Stimulated activated effector memory CD8-positive, alpha-beta T cell treated with anti-CD3 and anti-CD28 coated beads, Interleukin-12 subunit alpha, Interleukin-12 subunit beta, amount 100 ng/mL, for 72 hours (primary cell): ENCODE measurements around the gene CHD9.
"Not testable (repeated sequence)": the region's sequence is repeated elsewhere in the genome, so short reads cannot be mapped to it uniquely, and the experiment has no call there.

ENCODE experiments used
- ATAC-seq: fragments of 150-1000 bp; cut with Tn5 transposase; 2 replicates; pipeline ENCODE4 v1.10.0; 2021
- DNase-seq, 2 donors: peaks; one replicate each; pipeline ENCODE4 v3.0.0; 2021 to 2022; ENCODE audit warnings: low spot score in 2 of 2
- H3K27ac Mint-ChIP-seq: one replicate; pipeline ENCODE4 v1.8.0; 2022; ENCODE audit warnings: mild to moderate bottlenecking, mixed read lengths
- H3K36me3 Mint-ChIP-seq: one replicate; pipeline ENCODE4 v1.8.0; 2022; ENCODE audit warnings: mild to moderate bottlenecking, mixed read lengths
- H3K4me1 Mint-ChIP-seq: one replicate; pipeline ENCODE4 v1.8.0; 2022; ENCODE audit warnings: mixed read lengths
- H3K4me3 Mint-ChIP-seq: one replicate; pipeline ENCODE4 v1.8.0; 2022; ENCODE audit warnings: mild to moderate bottlenecking, mixed read lengths
- H3K9me3 Mint-ChIP-seq: one replicate; pipeline ENCODE4 v1.8.0; 2022; ENCODE audit warnings: mixed read lengths

Gene CHD9

GRCh38 chr16:53059672-53060071, 4.9 kb downstream of the CHD9 start:
- no peak overlapping the region for H3K27ac Mint-ChIP-seq
- peaks cover 49% of the 10 kb centered on the region for H3K4me1 Mint-ChIP-seq
- H3K36me3 Mint-ChIP-seq, result no peaks in the 10 kb centered on the region
- ATAC-seq, result no peak
- H3K9me3 Mint-ChIP-seq, result no peaks in the 10 kb centered on the region
- DNase-seq, result no peak
- H3K4me3 Mint-ChIP-seq, result no peak overlapping the region

- no peaks in the 10 kb centered on the region for H3K36me3 Mint-ChIP-seq
- peak overlapping the region; percentile 61 for H3K27ac Mint-ChIP-seq
- no peak overlapping the region for H3K4me3 Mint-ChIP-seq
- peaks cover 58% of the 10 kb centered on the region for H3K4me1 Mint-ChIP-seq
- no peak for ATAC-seq
- DNase-seq, result no peak
- no peaks in the 10 kb centered on the region for H3K9me3 Mint-ChIP-seq
Observed at GRCh38 chr16:53061256-53061655, 6.5 kb downstream of the CHD9 start.

- peaks cover 62% of the 10 kb centered on the region for H3K4me1 Mint-ChIP-seq
- peak; percentile 79 for ATAC-seq
- peak overlapping the region; percentile 61 for H3K27ac Mint-ChIP-seq
- no peak for DNase-seq
- H3K4me3 Mint-ChIP-seq, result no peak overlapping the region
- H3K9me3 Mint-ChIP-seq, result no peaks in the 10 kb centered on the region
- H3K36me3 Mint-ChIP-seq, result no peaks in the 10 kb centered on the region
Observed at GRCh38 chr16:53061701-53062159, 6.9 kb downstream of the CHD9 start.

- ATAC-seq, result no peak
- no peaks in the 10 kb centered on the region for H3K36me3 Mint-ChIP-seq
- peak overlapping the region; percentile 46 for H3K27ac Mint-ChIP-seq
- no peak overlapping the region for H3K4me3 Mint-ChIP-seq
- DNase-seq, result no peak
- H3K9me3 Mint-ChIP-seq, result no peaks in the 10 kb centered on the region
- H3K4me1 Mint-ChIP-seq, result peaks cover 63% of the 10 kb centered on the region
Observed at GRCh38 chr16:53064081-53064578, 9.3 kb downstream of the CHD9 start.

- no peaks in the 10 kb centered on the region for H3K9me3 Mint-ChIP-seq
- ATAC-seq (no peak), DNase-seq (no peak)
- peaks cover 75% of the 10 kb centered on the region for H3K4me1 Mint-ChIP-seq
- H3K36me3 Mint-ChIP-seq, result no peaks in the 10 kb centered on the region
- no peak overlapping the region for H3K4me3 Mint-ChIP-seq
- no peak overlapping the region for H3K27ac Mint-ChIP-seq
Observed at GRCh38 chr16:53065461-53066061, 10.8 kb downstream of the CHD9 start.

DNA sequence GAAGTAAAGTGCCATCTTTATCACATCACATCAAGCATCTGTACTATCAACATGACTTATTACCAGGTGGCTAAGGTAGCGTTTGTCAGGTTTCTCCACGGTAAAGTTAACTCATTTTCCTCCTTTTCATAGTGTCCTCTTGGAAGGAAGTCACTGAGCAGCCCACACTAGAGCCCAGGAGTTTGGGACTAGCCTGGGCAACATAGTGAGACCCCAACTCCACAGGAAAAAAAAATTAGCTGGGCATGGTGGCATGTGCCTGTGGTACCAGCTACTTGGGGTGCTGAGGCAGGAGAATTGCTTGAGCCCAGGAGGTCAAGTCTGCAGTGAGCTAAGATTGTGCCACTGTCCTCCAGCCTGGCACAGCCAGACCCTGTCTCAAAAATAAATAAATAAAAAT, 12.9 kb downstream of the CHD9 start:
- ATAC-seq, result no peak
- H3K4me3 Mint-ChIP-seq, result peak overlapping the region; percentile 52
- no peaks in the 10 kb centered on the region for H3K9me3 Mint-ChIP-seq
- H3K4me1 Mint-ChIP-seq, result peaks cover 71% of the 10 kb centered on the region
- H3K36me3 Mint-ChIP-seq, result no peaks in the 10 kb centered on the region
- H3K27ac Mint-ChIP-seq, result peak overlapping the region; percentile 65
- no peak for DNase-seq

GRCh38 chr16:53068423-53068833, 13.6 kb downstream of the CHD9 start:
- no peaks in the 10 kb centered on the region for H3K36me3 Mint-ChIP-seq
- H3K9me3 Mint-ChIP-seq, result no peaks in the 10 kb centered on the region
- H3K27ac Mint-ChIP-seq, result peak overlapping the region; percentile 65
- peak overlapping the region; percentile 52 for H3K4me3 Mint-ChIP-seq
- H3K4me1 Mint-ChIP-seq, result peaks cover 71% of the 10 kb centered on the region
- peak; percentile 92 for ATAC-seq
- peak in 1 of 2 donors; percentile 53 for DNase-seq

GRCh38 chr16:53069772-53070171, 15.0 kb downstream of the CHD9 start:
- Mint-ChIP-seq H3K4me3 (no peak overlapping the region), H3K27ac (no peak overlapping the region), H3K4me1 (peaks cover 67% of the 10 kb centered on the region), H3K36me3 (no peaks in the 10 kb centered on the region), H3K9me3 (no peaks in the 10 kb centered on the region)
- no peak for DNase-seq
- ATAC-seq, result no peak

DNA sequence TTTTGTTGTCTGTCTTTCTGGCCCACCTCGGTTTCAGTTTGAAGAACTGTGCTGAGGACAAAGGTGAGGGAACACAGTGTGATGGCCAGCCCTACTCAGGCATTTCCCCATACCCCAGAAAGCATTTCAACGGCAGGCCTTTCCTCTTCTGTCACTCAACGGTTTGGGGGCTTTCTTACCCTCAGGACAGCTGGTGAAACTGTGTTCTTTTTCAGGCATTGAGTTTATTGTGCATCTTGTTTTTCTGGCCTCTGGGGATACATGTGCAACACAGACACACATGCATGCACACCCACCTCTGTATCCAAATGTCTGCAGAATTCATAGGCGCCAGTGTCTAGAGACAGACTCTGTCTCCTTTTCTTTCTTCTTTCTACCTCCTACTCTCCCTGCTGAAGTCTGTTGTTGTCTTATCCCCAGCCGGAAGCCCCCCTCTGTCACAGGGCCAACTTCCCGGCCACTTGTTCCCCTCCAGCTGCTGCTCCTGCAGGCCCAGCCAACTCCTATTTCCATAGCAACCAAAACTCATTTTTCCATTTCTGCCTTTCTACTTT, 17.0 kb downstream of the CHD9 start:
- Mint-ChIP-seq H3K27ac (no peak overlapping the region), H3K4me3 (no peak overlapping the region), H3K36me3 (no peaks in the 10 kb centered on the region), H3K9me3 (no peaks in the 10 kb centered on the region), H3K4me1 (peaks cover 55% of the 10 kb centered on the region)
- ATAC-seq (no peak), DNase-seq (no peak)

DNA sequence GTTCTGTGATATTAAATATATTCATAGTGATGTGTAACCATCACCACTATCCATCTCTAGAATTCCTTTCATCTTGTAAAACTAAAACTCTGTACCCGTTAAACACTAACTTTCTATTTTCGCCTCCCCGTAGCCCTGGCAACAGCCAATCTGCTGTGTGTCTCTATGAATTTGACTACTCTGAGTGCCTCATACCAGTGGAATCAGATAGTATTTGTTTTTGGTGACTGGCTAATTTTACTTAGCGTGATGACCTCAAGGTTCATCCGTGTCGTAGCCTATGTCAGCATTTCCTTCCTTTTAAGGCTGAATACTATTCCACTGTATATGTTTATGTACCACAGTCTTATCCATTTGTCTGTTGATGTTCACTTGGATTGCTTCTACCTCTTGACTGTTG, 18.2 kb downstream of the CHD9 start:
- DNase-seq (no peak), ATAC-seq (no peak)
- H3K4me3 Mint-ChIP-seq, result no peak overlapping the region
- H3K4me1 Mint-ChIP-seq, result peaks cover 48% of the 10 kb centered on the region
- no peak overlapping the region for H3K27ac Mint-ChIP-seq
- H3K9me3 Mint-ChIP-seq, result no peaks in the 10 kb centered on the region
- no peaks in the 10 kb centered on the region for H3K36me3 Mint-ChIP-seq

GRCh38 chr16:53074296-53074695, 19.5 kb downstream of the CHD9 start:
- not testable (repeated sequence) for H3K9me3 Mint-ChIP-seq, H3K27ac Mint-ChIP-seq, DNase-seq, H3K4me3 Mint-ChIP-seq, ATAC-seq, H3K36me3 Mint-ChIP-seq
- H3K4me1 Mint-ChIP-seq, result peaks cover 45% of the 10 kb centered on the region

DNA sequence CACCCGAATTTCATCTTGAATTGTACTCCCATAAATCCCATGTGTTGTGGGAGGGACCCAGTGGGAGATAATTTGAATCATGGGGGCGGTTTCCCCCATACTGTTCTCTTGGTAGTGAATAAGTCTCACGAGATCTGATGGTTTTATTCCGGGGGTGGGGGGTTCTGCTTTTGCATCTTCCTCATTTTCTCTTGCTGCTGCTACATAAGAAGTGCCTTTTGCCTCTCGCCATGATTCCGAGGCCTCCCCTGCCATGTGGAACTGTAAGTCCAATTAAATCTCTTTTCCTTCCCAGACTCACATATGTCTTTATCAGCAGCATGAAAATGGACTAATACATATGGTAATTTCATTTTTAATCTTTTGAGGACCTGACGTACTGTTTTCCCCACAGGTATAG, 20.7 kb downstream of the CHD9 start:
- H3K36me3 Mint-ChIP-seq, H3K4me3 Mint-ChIP-seq, H3K27ac Mint-ChIP-seq, H3K9me3 Mint-ChIP-seq, DNase-seq, ATAC-seq: not testable (repeated sequence)
- peaks cover 33% of the 10 kb centered on the region for H3K4me1 Mint-ChIP-seq

DNA sequence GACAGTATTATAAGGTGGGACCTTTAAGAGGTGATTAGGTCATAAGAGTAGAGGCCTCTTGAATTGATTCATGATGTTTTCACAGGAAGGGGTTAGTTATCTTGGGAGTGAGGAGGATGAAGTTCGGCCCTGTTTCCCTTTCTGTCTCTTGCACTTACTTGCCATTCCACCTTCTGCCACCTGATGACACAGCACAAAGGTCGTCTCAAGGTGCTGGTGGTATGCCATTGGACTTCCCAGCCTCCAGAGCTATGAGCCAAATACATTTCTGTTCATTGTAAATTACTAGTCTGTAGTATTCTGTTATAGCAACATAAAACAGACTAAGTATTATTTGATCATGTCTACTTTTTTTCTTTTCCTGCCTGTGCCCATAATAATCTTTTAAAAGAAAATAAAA, 23.5 kb downstream of the CHD9 start:
- ATAC-seq (no peak), DNase-seq (no peak)
- Mint-ChIP-seq H3K27ac (peak overlapping the region; percentile 23), H3K4me1 (peaks cover 36% of the 10 kb centered on the region), H3K4me3 (no peak overlapping the region), H3K9me3 (no peaks in the 10 kb centered on the region), H3K36me3 (no peaks in the 10 kb centered on the region)

- no peaks in the 10 kb centered on the region for H3K36me3 Mint-ChIP-seq
- DNase-seq (no peak), ATAC-seq (no peak)
- peaks cover 32% of the 10 kb centered on the region for H3K4me1 Mint-ChIP-seq
- H3K4me3 Mint-ChIP-seq, result no peak overlapping the region
- peak overlapping the region; percentile 23 for H3K27ac Mint-ChIP-seq
- H3K9me3 Mint-ChIP-seq, result no peaks in the 10 kb centered on the region
Observed at GRCh38 chr16:53078765-53079485, 24.1 kb downstream of the CHD9 start.

DNA sequence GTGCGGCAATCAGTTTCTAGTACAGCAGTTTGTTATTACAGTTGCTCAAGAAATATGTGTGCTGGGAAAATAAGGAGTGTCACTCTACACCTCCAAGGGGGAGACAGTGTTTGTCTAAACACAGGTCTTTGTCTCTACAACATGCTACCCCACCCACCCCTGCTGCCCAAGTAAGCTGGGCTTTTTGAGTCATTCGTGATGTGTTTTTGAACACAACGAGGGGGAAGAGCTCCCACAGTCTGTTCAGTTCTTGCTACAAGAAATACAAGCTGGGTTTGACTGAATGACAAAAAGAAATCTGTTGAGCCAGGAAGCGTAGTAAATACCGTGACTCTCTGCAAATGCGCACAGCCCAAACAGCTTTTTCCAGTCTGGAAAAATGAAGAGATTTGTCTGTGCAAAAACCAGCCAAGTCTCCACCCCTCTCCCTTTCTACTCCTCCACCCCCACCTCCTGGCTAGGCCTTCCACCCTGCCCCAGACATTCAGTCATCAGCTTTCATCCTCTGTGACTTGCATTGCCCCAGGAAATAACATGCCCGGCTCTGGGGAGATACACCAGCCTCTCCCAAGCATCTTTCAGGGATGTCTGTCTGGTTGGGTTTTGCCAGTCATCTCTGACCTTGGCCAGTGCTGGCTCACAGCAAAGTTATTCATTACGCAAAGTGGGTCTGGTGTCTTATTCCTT, 25.7 kb downstream of the CHD9 start:
- DNase-seq, result no peak

More for the DNA sequence above, 25.7 kb downstream of the CHD9 start:
- peaks cover 29% of the 10 kb centered on the region for H3K4me1 Mint-ChIP-seq
- no peaks in the 10 kb centered on the region for H3K36me3 Mint-ChIP-seq
- H3K27ac Mint-ChIP-seq, result no peak overlapping the region
- no peak overlapping the region for H3K4me3 Mint-ChIP-seq
- H3K9me3 Mint-ChIP-seq, result no peaks in the 10 kb centered on the region
- ATAC-seq, result no peak
